HG03159 (cell line): ENCODE data around the gene DGKG.

Source experiments
- ATAC-seq: cut with Tn5 transposase; IDR thresholded peaks from one replicate; pipeline ENCODE4 v1.9.1; 2021; ENCODE audit warnings: mild to moderate bottlenecking, moderate library complexity; ENCODE audit not compliant: unreplicated experiment

Gene DGKG

GRCh38 chr3:186216900-186217819 lies 144.9 kb downstream of the DGKG start:
- no peak for ATAC-seq

- ATAC-seq, result no peak
Measured at GRCh38 chr3:186214670-186215069, 147.4 kb downstream of the DGKG start.

- ATAC-seq, result no peak
Measured at GRCh38 chr3:186213946-186214345, 148.1 kb downstream of the DGKG start.

- no peak for ATAC-seq
Measured at GRCh38 chr3:186212611-186213010, 149.4 kb downstream of the DGKG start.

- no peak for ATAC-seq
Measured at GRCh38 chr3:186210852-186211500, 151.1 kb downstream of the DGKG start.

GRCh38 chr3:186209810-186210752 lies 152.0 kb downstream of the DGKG start:
- ATAC-seq, result no peak

GRCh38 chr3:186208296-186208989 lies 153.6 kb downstream of the DGKG start:
- no peak for ATAC-seq

- ATAC-seq, result no peak
Measured at GRCh38 chr3:186207515-186207914, 154.5 kb downstream of the DGKG start.

- no peak for ATAC-seq
Measured at GRCh38 chr3:186200726-186201125, 161.3 kb downstream of the DGKG start.

- no peak for ATAC-seq
Measured at GRCh38 chr3:186198442-186198841, 163.6 kb downstream of the DGKG start.

GRCh38 chr3:186194451-186194811 lies 167.6 kb downstream of the DGKG start:
- ATAC-seq, result no peak

- ATAC-seq, result no peak
Measured at GRCh38 chr3:186193534-186194450, 168.2 kb downstream of the DGKG start.

- no peak for ATAC-seq
Measured at GRCh38 chr3:186192823-186193222, 169.2 kb downstream of the DGKG start.

GRCh38 chr3:186189492-186189891 lies 172.5 kb downstream of the DGKG start:
- ATAC-seq, result no peak

GRCh38 chr3:186187401-186188275 lies 174.4 kb downstream of the DGKG start:
- ATAC-seq, result no peak

- ATAC-seq, result peak; percentile 65
Measured at GRCh38 chr3:186185194-186185787, 176.7 kb downstream of the DGKG start.

- no peak for ATAC-seq
Measured at GRCh38 chr3:186184021-186184420, 178.0 kb downstream of the DGKG start.

GRCh38 chr3:186182850-186183249 lies 179.2 kb downstream of the DGKG start:
- no peak for ATAC-seq
